ENCODE measurements around the gene TCEAL7.

The TCEAL7 gene

DNA sequence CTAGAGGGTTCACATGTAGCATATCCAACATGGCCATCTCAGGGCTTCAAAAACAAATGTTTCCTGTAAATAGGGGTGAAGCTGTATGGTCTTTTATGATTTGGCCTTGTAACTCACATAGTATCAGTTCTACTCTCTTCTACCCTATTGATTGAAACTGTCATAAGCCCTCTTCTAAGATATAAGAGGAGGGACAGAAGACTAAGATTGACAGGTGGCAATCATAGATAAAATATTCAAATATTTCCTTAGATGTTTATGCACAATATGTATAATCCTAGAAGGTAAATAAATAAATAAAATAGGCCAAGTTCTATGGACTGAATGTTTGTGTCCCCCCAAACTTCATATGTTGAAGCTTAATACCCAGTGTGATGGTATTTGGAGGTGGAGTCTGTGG lies 39.4 kb downstream of the TCEAL7 start:
- DNase-seq, result no peak

GRCh38 chrX:103372886-103373285 lies 42.8 kb downstream of the TCEAL7 start:
- DNase-seq, result no peak

DNA sequence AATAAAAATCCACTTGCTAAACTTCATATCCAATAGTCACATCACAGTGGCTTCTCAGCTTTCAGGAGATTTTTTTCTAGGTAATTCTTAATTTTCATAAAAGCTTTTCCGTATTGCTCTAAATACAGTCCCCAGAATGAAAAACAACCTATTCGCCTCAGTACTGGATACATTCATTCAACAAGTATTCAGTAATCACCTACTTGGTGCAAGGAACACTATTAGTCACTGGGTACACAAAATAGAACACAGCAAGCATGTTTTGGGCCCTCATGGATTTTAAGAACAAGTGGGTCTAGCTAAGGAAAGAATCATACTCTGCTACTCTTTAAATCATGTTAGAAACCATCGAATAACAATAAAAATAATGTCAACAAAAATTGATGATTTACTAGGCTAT lies 43.5 kb downstream of the TCEAL7 start:
- DNase-seq, result no peak

DNA sequence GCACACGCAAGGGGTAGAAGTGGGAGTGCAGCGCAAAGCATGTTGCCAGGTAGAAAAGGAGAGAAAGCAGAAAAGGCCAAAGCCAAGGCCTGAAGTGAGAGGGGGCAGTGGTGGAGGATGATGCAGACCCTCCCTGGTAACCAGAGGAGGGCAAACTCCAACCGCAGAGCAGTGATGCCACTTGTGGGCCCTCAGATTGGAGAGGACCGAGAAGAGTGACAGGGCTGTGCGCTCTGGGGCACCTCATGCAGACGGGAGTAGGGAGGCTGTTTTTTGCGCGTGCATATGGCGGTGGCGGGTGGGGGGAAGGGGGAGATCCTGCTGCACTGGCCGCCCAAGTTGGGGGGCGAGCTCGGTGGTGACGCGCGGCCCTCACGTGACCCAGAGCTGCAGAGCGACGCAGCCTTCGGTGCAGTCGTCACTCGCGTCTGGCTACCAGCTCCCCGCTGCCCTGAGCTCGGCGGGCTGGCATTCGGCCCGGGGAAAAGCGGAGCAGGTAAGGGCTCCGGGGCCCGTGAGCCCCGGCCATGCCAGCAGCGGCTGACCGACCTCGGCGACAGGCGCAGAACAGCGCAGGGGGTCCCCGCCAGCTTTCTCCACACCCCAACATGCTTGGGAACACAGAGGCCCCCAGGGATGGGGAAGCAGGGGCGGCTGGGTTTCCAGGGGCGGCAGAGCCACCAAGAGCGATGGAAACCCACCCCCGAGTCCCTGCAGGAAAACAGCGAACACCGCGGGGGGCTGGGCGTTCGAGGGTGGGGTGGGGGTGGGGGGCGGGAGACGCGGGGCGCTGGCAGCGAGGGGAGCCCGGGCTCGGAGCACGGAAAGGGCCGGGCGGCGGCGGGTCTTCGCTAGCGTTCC lies 46.3 kb downstream of the TCEAL7 start, which contains the start of gene BEX3:
TSS of gene BEX3 (plus strand) at position 421 of the 861 bp plus-strand sequence. CDS start 984 bp downstream, outside the sequence.
- DNase-seq, result no peak

DNA sequence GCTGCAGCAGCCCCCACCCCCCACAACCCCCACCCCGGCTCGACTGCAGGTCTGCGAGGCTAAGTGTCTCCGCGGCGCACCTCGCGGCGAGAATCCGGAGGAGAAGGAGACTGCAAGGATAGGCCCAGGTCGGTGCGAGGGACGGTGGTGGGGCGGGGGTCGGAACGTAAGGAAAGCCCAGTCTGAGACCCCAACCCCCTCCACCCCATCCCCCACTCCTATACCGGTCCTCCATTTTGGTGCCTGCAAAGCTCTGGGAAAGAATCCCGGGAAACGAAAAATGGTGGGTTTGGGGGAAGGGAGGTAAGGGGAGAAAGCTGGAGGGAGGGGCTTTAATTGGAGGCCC lies 46.9 kb downstream of the TCEAL7 start:
- no peak for DNase-seq

DNA sequence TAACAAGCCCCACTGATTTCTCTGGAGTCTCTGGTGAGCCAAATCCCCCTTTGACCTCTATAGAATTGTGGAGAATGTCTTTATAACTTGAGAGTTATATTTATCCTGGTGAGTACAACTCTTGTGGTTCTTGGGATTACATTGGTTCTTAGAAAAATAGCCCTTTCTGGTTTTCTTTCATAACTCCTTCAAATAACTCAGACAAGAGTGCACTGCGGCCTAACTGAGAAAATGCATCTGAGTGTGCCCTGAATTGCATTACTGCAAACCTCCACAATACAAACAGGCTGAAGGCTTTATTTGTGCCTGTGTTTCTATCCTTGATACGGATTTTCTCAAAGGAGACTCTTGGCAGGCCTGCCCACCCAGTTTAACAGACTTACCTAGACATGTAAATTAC lies 49.0 kb downstream of the TCEAL7 start:
- DNase-seq, result no peak

All from suppressor macrophage treated with lipopolysaccharide for 4 hours (primary cell).